ENCODE data around the gene ADAMTS15. TPM values are rescaled to one million over a fixed set of nuclear protein-coding genes. Genes with fewer than 3 reads are reported as not detected.

Gene ADAMTS15
- total RNA-seq, 2 donors from 2014 or later, result not detected

DNA sequence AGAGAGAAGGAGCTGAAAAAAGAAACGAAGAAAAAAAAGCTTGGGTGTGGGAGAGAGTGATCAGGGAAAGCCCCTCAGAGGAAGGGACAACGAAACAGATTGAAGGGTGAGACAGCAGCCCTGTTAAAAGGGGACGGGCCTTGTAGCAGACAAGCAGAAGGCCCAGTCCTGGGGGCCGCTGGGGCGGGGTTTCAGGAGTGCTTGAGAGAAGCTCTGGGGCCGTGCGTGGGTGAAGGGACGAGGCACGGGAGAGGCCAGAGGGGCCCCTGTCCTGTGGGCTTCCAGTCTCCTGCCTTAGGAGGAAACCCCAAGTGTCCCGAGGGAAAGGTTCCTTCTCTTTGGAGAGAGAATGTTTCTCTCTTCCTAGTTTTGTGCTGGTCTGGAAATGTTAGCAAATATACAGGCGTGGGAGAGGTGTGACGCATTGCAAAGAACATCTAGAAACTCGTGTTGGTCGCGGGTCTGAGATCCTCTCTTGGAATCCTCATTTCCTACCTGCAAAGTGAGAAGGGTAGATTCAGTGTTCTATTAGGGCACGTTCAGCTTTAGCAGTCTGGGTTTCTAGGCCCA is 28.6 kb downstream of the ADAMTS15 start:
- H3K9me3 ChIP-seq (ENCODE audit: control insufficient read depth, low read length, poor library complexity, severe bottlenecking), result no peaks in the 10 kb centered on the region
- DNase-seq (no peak), ATAC-seq (no peak)
- no peaks in the 10 kb centered on the region for H3K36me3 Mint-ChIP-seq (ENCODE audit: low read depth)
- H3K27ac Mint-ChIP-seq, result no peak overlapping the region
- peaks cover 16% of the 10 kb centered on the region for H3K27me3 Mint-ChIP-seq
- no peak overlapping the region for H3K4me3 Mint-ChIP-seq
- H3K4me1 Mint-ChIP-seq, result peaks cover 8% of the 10 kb centered on the region

- H3K9me3 ChIP-seq (ENCODE audit: control insufficient read depth, low read length, poor library complexity, severe bottlenecking), result no peaks in the 10 kb centered on the region
- DNase-seq (no peak), ATAC-seq (no peak)
- Mint-ChIP-seq H3K4me1 (peaks cover 8% of the 10 kb centered on the region), H3K27ac (no peak overlapping the region), H3K4me3 (no peak overlapping the region), H3K36me3 (ENCODE audit: low read depth) (no peaks in the 10 kb centered on the region), H3K27me3 (peaks cover 23% of the 10 kb centered on the region)
Observed at GRCh38 chr11:130477586-130478203, 29.2 kb downstream of the ADAMTS15 start.

- Mint-ChIP-seq H3K27ac (no peak overlapping the region), H3K36me3 (ENCODE audit: low read depth) (no peaks in the 10 kb centered on the region), H3K4me1 (peaks cover 8% of the 10 kb centered on the region), H3K4me3 (no peak overlapping the region), H3K27me3 (peaks cover 23% of the 10 kb centered on the region)
- DNase-seq (no peak), ATAC-seq (no peak)
- no peaks in the 10 kb centered on the region for H3K9me3 ChIP-seq (ENCODE audit: control insufficient read depth, low read length, poor library complexity, severe bottlenecking)
Observed at GRCh38 chr11:130478204-130478701, 29.8 kb downstream of the ADAMTS15 start.

DNA sequence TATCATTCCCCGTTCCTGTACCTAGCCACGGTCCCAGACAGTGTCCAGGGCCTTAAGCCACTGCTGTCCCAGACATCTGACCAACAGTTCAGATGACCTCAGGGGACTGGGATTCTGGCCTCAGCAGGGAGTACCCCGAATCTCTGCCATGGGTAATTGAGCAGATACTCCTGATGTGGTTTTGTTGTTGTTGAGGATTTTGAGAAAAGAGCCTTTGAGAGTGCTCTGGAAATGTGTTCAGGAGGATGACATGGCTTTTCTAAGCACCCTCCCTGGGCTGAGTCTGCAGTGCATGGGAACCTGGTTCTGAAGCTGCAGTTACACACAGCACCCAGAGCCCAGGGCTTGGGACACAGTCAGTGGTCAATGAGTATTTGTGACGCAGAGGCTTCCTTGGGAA is 30.4 kb downstream of the ADAMTS15 start:
- H3K27ac Mint-ChIP-seq, result no peak overlapping the region
- no peak for DNase-seq
- H3K4me1 Mint-ChIP-seq, result peaks cover 8% of the 10 kb centered on the region
- H3K36me3 Mint-ChIP-seq (ENCODE audit: low read depth), result no peaks in the 10 kb centered on the region
- no peaks in the 10 kb centered on the region for H3K9me3 ChIP-seq (ENCODE audit: control insufficient read depth, low read length, poor library complexity, severe bottlenecking)
- H3K27me3 Mint-ChIP-seq, result peaks cover 23% of the 10 kb centered on the region
- no peak overlapping the region for H3K4me3 Mint-ChIP-seq
- ATAC-seq, result no peak

DNA sequence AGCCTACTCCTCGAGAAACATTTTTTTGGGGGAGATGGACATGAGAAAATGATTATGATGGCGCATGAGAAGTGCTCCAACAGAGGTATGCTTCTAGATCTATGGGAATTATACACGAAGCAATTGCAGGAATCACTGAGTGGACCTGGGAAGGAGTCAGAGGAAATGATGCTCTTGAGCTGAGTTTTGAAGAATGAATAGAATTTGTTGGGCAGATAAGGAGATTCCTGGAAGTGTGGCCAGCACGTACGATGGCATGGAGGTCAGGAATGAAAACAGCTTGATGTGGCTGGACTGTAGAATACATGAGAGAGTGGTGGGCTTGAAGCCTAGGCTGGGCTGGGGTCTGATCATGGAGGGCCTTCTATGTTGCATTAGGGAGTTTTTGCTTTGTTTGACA is 31.7 kb downstream of the ADAMTS15 start:
- H3K36me3 Mint-ChIP-seq (ENCODE audit: low read depth), result no peaks in the 10 kb centered on the region
- peaks cover 8% of the 10 kb centered on the region for H3K4me1 Mint-ChIP-seq
- no peaks in the 10 kb centered on the region for H3K9me3 ChIP-seq (ENCODE audit: control insufficient read depth, low read length, poor library complexity, severe bottlenecking)
- no peak overlapping the region for H3K27ac Mint-ChIP-seq
- peaks cover 26% of the 10 kb centered on the region for H3K27me3 Mint-ChIP-seq
- ATAC-seq, result no peak
- H3K4me3 Mint-ChIP-seq, result no peak overlapping the region
- DNase-seq, result no peak

- no peak overlapping the region for H3K4me3 Mint-ChIP-seq
- H3K36me3 Mint-ChIP-seq (ENCODE audit: low read depth), result no peaks in the 10 kb centered on the region
- no peak overlapping the region for H3K27ac Mint-ChIP-seq
- no peaks in the 10 kb centered on the region for H3K9me3 ChIP-seq (ENCODE audit: control insufficient read depth, low read length, poor library complexity, severe bottlenecking)
- H3K4me1 Mint-ChIP-seq, result peaks cover 8% of the 10 kb centered on the region
- peaks cover 29% of the 10 kb centered on the region for H3K27me3 Mint-ChIP-seq
- DNase-seq (no peak), ATAC-seq (no peak)
Observed at GRCh38 chr11:130480711-130481140, 32.3 kb downstream of the ADAMTS15 start.

DNA sequence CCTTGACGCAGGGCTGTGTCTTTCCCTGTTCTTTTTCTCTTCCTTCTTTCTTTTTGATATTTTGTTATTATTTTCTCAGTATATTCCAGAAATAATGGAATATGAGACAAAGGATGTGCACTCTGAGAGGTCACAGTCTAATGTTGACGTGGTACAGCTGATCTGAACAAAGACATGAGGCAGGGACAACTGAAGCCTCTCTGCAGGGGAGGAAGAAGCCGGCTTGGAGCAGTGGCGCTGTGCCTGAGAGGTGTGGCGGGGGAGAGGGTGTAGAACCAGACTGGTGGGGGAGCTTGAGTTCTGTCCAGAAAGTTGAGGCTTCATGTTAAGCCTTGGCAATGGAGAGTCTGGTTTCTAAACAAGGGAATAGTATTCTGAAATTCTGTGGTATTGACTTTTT is 34.7 kb downstream of the ADAMTS15 start:
- no peak for DNase-seq
- no peaks in the 10 kb centered on the region for H3K9me3 ChIP-seq (ENCODE audit: control insufficient read depth, low read length, poor library complexity, severe bottlenecking)
- Mint-ChIP-seq H3K36me3 (ENCODE audit: low read depth) (no peaks in the 10 kb centered on the region), H3K4me1 (no peaks in the 10 kb centered on the region), H3K27me3 (peaks cover 28% of the 10 kb centered on the region), H3K4me3 (no peak overlapping the region), H3K27ac (no peak overlapping the region)
- no peak for ATAC-seq

DNA sequence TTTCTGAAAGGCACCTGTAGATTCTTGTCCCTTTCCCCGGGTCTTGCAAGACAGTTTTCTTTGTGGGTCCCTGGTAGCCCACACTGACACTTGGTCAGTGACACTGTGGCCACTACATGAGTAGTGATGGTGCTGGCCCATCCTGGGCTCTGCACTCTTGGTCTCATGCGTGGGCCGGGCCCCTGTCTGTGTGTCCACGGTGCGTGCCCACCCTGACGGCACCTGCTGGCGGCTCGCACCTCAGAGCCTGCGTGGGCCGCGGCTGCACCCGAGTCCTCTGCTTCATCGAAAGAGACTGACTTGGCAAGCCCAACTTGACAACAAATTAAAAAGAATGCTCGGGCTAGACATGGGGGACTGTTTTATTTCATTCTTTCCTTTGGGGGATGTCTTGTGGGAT is 37.5 kb downstream of the ADAMTS15 start:
- Mint-ChIP-seq H3K4me3 (no peak overlapping the region), H3K27ac (no peak overlapping the region), H3K36me3 (ENCODE audit: low read depth) (no peaks in the 10 kb centered on the region), H3K4me1 (no peaks in the 10 kb centered on the region), H3K27me3 (peaks cover 28% of the 10 kb centered on the region)
- H3K9me3 ChIP-seq (ENCODE audit: control insufficient read depth, low read length, poor library complexity, severe bottlenecking), result no peaks in the 10 kb centered on the region
- DNase-seq (no peak), ATAC-seq (no peak)

GRCh38 chr11:130486391-130486836 is 38.0 kb downstream of the ADAMTS15 start:
- Mint-ChIP-seq H3K36me3 (ENCODE audit: low read depth) (no peaks in the 10 kb centered on the region), H3K4me1 (no peaks in the 10 kb centered on the region), H3K27me3 (peaks cover 28% of the 10 kb centered on the region), H3K27ac (no peak overlapping the region), H3K4me3 (no peak overlapping the region)
- ATAC-seq (no peak), DNase-seq (no peak)
- no peaks in the 10 kb centered on the region for H3K9me3 ChIP-seq (ENCODE audit: control insufficient read depth, low read length, poor library complexity, severe bottlenecking)

GRCh38 chr11:130486987-130487923 is 38.8 kb downstream of the ADAMTS15 start:
- Mint-ChIP-seq H3K4me3 (no peak overlapping the region), H3K27ac (peak overlapping the region; percentile 62), H3K36me3 (ENCODE audit: low read depth) (no peaks in the 10 kb centered on the region), H3K4me1 (no peaks in the 10 kb centered on the region), H3K27me3 (peaks cover 25% of the 10 kb centered on the region)
- no peaks in the 10 kb centered on the region for H3K9me3 ChIP-seq (ENCODE audit: control insufficient read depth, low read length, poor library complexity, severe bottlenecking)
- DNase-seq, result no peak
- no peak for ATAC-seq

- no peak for ATAC-seq
- no peaks in the 10 kb centered on the region for H3K9me3 ChIP-seq (ENCODE audit: control insufficient read depth, low read length, poor library complexity, severe bottlenecking)
- Mint-ChIP-seq H3K36me3 (ENCODE audit: low read depth) (no peaks in the 10 kb centered on the region), H3K4me1 (no peaks in the 10 kb centered on the region), H3K4me3 (no peak overlapping the region), H3K27me3 (peaks cover 20% of the 10 kb centered on the region), H3K27ac (peak overlapping the region; percentile 62)
- no peak for DNase-seq
Observed at GRCh38 chr11:130487924-130488815, 39.7 kb downstream of the ADAMTS15 start.

DNA sequence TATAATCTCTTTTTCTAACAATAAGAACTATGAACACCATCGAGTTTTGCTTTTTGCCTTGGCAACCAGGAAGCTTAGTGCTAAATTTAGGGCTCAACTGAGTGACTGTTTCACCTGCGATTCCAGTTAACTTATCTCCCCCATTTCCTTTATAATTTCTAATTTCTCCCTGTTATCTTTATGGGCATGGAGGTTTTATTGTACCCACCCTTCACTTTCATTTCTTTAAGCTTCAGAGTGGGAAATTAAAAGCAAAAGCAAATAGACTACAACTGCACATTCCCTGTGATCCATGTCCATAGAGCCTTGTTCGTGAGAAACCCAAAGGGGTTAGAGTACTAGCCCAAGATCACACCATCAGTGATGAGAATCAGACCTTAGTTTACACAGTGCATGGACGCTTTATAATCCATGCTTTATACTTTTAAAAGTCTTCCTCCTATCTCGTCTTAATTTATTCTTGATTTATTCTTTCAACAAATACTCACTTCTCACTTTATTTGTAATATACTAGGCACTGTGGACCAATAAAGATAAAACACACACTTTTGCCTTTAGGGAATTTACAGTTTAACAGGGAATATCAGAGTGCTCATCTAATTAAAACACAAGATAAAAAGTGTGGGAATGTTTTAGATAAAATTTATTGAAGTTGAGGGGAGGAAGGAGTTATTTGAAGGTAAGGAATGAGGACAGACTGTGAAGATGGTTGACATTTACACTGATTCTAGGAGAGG is 40.6 kb downstream of the ADAMTS15 start:
- no peak overlapping the region for H3K4me3 Mint-ChIP-seq
- H3K9me3 ChIP-seq (ENCODE audit: control insufficient read depth, low read length, poor library complexity, severe bottlenecking), result no peaks in the 10 kb centered on the region
- H3K27me3 Mint-ChIP-seq, result peaks cover 20% of the 10 kb centered on the region
- ATAC-seq, result no peak
- H3K36me3 Mint-ChIP-seq (ENCODE audit: low read depth), result no peaks in the 10 kb centered on the region
- H3K4me1 Mint-ChIP-seq, result no peaks in the 10 kb centered on the region
- no peak overlapping the region for H3K27ac Mint-ChIP-seq
- DNase-seq, result no peak
